GM21576 (cell line): ENCODE data around the gene GRB2.
"Not testable (repeated sequence)": the region's sequence is repeated elsewhere in the genome, so short reads cannot be mapped to it uniquely, and the experiment has no call there.

Experiments
- ATAC-seq: cut with Tn5 transposase; IDR thresholded peaks from one replicate; pipeline ENCODE4 v1.9.1; 2021; ENCODE audit warnings: mild to moderate bottlenecking, moderate library complexity; ENCODE audit not compliant: unreplicated experiment

The GRB2 gene

DNA sequence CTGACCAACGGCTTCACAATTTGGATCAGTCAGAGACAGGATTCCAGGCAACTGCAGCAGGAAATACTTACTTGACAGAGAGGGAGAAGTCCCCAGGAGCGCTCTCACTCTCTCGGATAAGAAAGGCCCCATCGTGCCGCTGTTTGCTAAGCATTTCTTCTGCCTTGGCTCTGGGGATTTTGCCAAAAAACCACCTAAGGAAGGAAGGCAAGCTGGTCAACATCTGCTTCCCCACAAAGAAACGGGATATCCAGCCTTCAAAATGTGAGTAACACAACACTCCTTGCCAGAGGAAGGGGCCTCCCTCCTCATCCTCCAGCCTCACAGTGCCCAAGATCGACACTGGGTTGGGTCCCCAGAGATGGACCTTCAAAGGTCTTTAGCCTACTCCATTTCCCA lies 79.7 kb downstream of the GRB2 start:
- ATAC-seq, result no peak

GRCh38 chr17:75325348-75325747 lies 80.1 kb downstream of the GRB2 start:
- ATAC-seq, result no peak

DNA sequence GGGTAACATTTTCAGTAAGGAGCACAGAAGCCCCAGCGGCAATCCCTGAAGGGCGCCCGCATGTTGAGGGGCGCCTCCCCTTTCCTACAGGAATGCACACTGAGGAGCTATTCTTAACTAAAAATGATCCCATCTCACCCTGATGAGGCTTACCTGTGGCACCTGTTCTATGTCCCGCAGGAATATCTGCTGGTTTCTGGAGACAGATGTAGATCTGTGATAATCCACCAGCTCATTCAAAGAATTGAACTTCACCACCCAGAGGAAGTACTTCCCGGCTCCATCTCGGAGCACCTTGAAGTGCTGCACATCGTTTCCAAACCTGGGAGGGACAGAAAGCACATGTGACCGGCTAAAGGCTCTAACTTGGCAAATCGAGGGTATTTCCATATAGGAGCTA lies 84.0 kb downstream of the GRB2 start:
- ATAC-seq, result no peak

GRCh38 chr17:75319904-75320691 lies 85.4 kb downstream of the GRB2 start:
- ATAC-seq, result peak; percentile 45

- no peak for ATAC-seq
Observed at GRCh38 chr17:75318615-75319222, 86.8 kb downstream of the GRB2 start.

DNA sequence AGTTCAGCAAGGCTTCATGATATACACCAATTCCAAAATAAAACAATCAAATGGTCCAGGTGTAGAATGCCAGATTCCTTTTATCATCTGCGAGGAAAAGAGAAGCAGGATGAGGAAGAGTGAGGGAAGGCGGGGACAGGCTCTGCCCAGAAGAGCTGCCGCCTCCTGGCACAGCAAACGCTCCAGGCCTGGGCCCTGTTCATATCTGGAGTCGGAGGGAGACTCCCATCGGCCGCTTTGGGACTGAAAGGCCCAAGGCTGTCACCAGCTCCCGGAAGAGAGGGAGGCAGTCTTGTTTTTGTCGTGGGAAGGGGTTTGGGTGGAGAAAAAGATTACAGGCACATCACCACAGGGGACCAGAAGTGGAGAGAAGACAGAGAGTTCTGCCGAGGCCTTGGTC lies 87.3 kb downstream of the GRB2 start:
- no peak for ATAC-seq

- ATAC-seq, result no peak
Observed at GRCh38 chr17:75317671-75318070, 87.8 kb downstream of the GRB2 start.

GRCh38 chr17:75316253-75316652 lies 89.2 kb downstream of the GRB2 start:
- no peak for ATAC-seq

DNA sequence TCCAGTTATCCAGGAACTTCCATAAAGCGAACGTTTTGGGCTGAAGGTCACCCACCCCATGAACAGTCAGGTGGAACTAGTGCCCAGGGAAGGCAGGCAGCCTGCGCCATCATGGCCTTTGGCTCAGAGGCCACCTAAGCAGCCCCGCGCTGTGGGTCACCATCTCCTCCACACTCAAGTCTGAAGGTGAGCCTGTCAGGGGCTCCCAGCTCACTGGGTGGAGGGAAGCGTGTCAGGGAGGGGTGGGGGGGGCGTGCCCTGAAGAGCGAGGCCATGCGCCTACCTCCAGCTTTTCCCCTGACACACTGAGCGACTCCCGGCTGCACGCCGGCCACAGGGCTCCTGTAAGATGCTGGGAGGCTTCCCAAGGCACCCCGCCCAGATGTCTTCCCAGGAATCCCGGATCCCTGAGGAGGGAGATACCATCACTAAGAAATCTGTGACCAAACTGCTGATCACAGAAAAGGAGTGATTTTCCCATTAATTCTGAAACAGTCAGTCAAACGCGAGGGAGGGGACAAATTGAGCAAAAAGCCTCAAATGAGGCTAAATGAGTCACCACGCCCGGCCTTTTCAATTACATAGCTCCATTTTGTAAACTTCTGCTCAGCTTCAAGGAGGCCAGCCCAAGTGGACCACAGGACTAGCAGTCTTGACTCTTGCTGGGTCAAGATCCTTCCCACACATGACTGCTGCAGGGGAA lies 89.8 kb downstream of the GRB2 start:
- no peak for ATAC-seq

- peak; percentile 49 for ATAC-seq
Observed at GRCh38 chr17:75313941-75314551, 91.4 kb downstream of the GRB2 start.

DNA sequence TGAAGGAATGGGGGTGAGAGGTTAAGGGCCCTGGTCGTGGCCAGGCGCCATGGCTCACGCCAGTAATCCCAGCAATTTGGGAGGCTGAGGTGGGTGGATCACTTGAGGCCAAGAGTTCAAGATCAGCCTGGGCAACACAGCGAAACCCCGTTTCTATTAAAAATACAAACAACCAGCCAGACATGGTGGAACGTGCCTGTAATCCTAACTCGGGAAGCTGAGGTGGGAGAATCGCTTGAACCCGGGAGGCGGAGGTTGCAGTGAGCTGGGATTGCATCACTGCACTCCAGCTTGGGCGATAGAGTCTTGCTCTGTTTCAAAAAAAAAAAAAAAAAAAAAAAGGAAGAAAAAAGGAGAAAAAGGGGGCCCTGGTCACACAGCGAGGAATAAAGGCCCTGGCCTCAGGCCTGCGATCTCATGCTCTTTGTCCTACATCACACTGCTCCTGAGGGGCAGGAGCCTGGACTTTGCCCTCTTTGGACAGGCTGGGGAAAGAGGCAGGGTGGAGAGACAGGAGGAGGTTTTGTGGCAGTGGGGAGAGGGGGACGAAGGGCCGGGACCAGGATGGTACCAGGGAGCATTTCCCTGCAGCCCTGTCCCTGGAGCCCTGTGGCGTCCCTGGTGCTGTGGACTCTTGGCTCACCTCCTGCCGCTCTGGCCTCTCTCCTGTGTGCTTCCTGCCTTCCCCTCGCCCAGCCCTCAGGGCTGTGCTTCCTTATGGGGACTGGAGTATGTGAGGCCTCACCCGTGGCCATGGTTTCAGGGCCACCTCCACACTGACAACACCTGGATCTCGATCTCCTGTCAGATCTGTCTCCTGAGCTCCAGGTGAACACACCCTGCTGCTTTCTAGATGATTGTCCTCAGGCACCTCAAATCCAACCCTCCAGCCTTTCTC lies 96.5 kb downstream of the GRB2 start:
- no peak for ATAC-seq

DNA sequence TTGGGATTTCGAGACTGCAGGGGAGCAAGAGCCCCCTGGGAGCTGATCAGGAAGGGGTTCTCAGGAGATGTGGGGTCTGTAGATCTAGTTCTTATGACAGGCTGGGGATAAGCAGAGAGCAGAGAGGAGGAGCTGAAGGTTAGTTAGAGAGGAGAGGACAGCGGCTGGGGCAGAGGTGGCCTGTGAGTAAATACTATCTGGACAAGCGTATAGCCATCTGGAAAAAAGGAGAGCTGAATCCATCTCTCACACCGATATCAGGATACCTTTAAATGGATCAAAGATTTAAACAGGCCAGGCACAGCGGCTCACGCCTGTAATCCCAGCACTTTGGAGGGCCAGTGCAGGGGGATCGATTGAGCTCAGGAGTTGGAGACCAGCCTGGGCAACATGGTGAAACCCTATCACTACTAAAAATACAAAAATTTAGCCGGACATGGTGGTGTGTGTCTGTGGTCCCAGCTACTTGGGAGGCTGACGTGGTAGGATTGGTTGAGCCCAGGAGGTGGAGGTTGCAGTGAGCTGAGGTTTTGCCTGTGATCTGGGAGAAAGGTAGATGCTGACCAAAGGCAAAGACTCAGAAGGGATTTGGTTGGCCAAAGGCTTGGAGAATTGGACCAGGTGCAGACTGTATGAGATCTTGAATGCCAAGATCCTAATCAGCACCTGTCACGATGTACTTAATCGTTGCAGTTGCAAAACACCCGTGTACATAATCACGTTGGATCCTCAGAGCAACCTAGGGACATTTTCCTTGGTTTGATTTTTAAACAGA lies 97.3 kb downstream of the GRB2 start:
- no peak for ATAC-seq

DNA sequence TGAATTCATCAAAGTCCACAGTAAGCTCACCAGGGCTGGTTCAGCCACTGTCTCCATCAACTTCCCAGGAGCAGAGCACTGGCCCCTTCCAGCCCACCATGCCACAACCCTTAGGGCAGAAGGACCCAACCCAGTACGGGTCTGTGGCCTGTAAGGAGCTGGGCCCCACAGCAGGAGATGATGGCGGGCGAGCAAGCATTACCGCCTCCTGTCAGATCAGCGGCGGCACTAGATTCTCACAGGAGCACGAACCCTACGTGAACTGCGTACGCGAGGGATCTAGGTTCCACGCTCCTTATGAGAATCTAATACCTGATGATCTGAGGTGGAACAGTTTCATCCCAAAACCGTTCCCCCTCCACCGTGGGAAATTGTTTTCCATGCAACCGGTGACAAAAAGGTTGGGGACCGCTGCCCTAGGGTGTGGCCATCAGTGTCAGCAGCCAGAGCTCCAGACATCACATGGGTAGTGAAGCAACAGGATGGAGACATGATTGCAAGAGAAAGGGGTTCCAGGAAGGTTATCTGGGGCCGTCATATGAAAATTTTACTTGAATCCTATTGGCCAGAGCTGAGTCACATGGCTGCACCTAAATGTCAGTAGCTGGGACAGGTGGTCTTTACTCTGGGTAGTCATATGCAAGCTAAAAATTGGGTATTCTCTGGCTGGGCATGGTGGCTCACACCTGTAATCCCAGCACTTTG lies 103.8 kb downstream of the GRB2 start:
- ATAC-seq, result no peak

GRCh38 chr17:75301049-75301448 lies 104.4 kb downstream of the GRB2 start:
- no peak for ATAC-seq

- no peak for ATAC-seq
Observed at GRCh38 chr17:75300280-75300679, 105.2 kb downstream of the GRB2 start.

DNA sequence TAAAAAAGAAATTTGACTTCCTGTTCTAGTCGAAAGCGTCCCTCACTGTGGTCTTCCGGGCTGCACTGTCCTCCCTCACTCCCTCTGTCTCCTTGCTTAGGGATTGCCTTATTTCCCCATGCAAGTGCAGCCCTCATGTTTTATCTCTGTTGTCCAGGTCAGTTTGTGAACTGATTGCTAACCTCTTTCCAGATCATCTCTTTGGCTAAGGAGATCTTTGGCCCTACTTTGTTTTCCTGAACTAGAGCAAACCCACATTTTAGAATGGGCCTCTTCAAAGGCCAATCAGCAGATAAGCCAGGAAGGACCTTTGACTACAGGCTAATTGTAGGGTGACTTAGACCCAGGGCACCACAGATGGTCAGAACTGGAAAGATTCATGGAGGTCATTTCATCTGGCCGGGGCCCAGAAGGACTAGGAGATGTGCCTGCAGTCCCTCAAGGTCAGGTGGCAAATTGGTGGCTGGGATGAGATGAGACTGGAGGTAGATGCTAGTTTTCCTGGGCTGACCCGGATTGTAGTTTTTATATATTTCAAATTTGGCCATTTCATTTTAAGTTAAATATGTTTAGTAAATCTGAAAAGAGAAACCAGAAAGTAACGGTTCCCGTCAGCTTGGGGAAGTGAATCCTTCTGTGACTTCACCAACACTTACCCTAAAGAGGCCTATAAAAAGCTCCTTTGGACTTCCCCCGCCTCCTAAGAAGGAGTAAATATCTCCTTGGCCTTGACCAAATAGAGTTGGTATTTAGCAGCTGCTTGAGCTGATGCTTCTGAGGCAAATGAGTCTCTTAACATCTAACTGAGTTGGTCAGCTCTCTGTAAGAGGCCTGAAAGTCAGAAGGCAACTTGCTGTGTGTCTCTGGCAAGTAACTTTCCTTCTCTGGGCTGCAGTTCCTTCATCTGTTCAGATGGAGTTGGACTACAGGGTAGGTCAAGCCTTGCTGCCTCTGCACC lies 110.0 kb downstream of the GRB2 start:
- ATAC-seq, result peak; percentile 66

GRCh38 chr17:75292810-75293448 lies 112.5 kb downstream of the GRB2 start:
- not testable (repeated sequence) for ATAC-seq
